Smooth muscle cell of the brain vasculature (primary cell): ENCODE results near the gene PDCD1.

Experiments used
- DNase-seq: peaks from one replicate; pipeline ENCODE4 v3.0.0-alpha.2; 2012; ENCODE audit warnings: low read depth, low spot score

Gene PDCD1

DNA sequence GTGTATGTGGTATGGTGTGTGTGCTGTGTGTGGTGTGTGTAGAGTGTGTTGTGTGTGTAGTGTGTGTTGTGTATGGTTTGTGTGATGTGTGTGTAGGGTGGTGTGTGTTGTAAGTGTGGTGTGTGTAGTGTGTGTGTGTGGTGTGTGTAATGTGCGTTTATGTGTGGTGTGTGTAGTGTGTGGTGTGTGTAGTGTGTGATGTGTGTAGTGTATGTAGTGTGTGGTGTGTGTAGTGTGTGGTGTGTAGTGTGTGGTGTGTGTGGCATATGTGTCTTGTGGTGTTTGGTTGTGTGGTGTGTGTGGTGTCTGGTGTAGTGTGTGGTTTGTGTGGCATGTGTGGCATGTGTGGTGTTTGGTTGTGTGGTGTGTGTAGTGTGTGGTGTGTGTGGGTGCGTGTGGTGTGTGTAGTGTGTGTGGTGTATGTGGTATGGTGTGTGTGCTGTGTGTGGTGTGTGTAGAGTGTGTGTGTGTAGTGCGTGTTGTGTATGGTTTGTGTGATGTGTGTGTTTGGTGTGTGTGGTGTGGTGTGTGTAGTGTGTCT, 6.8 kb upstream of the PDCD1 start:
- DNase-seq = no peak

DNA sequence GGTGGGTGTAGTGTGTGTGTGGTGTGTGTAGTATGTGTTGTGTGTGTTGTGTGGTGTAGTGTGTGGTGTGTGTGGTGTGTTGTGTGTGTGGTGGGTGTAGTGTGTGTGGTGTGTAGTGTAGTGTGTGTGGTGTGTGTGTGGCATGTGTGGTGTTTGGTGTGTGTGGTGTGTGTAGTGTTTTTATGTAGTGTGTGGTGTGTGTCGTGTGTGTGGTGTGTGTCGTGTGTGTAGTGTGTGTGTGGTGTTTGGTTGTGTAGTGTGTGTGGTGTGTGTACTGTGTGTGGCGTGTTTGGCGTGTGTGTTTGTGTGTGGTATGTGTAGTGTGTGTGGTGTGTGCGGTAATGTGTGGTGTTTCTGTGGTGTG, 6.1 kb upstream of the PDCD1 start:
- DNase-seq = no peak

DNA sequence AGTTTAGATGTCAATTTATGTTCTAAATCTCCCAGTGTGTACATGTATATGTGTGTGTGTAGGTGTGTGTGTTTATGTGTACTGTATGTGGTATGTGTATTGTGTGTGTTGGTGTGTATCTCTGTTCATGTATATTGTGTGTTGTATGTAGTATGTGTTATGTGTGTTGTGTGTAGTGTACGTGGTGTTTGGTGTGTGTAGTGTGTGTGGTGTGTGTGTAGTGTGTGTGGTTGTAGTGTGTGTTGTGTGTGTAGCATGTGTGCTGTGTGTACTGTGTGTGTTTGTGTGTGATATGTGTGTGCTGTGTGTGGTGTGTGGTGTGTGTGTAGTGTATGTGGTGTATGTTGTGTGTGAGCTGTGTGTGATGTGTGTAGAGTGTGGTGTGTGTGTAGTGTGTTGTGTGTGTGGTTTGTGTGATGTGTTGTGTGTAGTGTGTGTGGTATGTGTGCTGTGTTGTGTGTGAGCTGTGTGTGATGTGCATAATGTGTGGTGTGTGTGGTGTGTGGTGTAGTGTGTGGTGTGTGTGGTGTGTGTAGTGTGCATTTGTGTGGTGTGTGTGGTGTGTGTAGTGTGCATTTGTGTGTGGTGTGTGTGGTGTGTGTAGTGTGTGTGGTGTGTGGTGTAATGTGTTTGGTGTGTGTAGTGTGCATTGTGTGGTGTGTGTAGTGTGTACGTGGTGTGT, 5.6 kb upstream of the PDCD1 start:
- no peak for DNase-seq

DNA sequence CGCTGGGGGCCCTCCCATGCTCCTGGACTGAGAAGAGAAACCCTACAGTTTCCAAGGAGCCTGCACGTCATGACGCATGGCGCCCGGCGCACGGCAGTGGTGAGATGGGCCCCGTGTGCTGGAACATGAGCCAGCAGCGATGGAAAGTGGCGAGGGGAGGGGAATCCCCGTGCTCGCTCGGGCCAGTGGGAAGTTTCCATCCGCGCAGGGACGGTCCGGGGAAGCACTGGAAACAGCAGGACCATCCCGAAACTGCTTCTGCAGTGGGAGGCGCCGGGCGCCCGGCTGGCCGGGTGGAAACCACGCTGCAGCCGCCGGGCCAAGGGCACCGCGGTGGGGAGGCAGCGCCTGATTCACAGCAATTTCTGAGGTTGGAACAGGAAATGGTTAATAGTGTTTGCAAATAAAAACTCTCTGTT, 4.9 kb upstream of the PDCD1 start:
- DNase-seq = no peak

DNA sequence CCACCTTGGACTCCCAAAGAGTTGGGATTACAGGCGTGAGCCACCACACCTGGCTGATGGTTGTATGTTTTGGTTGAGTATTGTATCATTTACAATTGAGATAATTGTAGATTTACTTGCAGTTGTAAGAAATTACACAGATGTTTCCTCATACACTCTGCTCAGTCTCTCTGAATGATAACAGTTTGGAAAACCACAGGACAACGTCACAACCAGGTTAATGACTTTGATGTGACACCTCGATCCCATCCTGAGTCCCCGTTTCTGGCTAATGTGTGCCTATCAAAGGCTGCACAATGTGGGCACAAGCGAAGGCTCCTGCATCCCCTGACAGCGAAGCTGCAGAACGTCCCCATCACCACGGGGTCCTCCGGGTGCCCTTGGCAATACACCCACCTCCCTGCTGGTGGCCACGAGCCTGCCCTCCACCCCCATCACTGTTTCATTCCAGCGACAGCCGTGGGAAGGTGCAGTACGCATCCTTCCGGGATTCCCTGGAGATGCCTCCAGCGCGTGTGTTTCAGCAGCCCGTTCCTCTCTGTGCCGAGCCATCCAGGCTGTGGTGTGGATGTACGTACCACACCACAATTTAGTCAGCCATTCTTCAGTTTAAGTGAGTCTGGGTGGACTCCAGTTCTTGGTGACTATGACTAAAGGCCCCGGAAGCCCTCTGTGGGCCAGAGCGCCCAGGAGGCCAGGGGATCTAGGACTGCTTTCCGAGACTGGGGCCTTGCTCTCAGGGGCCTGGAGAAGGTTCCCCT, 4.3 kb upstream of the PDCD1 start:
- DNase-seq = no peak

DNA sequence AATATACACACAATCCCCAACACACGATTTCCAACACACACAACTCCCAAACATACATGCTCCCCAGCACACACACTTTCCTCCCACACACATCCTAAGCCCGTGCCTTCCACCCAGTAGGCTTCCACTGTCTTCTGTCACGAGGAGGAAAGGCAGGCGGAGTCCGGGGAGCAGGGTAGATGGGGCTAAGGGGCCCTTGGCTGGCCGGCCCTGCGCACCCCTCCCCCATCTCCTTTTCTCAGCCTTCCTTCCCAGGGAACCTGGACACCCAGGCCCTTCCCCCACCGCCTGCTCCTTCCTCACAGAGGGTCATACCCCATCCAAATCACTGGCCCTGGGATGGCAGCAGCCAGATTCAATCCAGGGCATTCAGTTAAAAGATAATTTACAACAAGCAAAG, 3.4 kb upstream of the PDCD1 start:
- DNase-seq = no peak

DNA sequence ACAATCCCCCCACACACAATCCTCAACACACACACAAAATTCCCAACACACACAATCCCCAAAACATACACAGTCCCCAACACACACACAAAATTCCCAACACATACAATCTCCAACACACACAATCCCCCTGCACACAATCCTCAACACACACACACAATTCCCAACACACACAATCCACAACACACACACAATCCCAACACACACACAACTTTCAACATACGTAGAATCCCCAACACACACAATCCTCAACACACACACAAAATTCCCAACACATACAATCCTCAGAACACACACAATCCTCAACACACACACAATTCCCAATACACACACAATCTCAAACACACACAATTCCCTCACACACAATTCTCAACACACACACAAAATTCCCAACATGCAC, 2.6 kb upstream of the PDCD1 start:
- no peak for DNase-seq

DNA sequence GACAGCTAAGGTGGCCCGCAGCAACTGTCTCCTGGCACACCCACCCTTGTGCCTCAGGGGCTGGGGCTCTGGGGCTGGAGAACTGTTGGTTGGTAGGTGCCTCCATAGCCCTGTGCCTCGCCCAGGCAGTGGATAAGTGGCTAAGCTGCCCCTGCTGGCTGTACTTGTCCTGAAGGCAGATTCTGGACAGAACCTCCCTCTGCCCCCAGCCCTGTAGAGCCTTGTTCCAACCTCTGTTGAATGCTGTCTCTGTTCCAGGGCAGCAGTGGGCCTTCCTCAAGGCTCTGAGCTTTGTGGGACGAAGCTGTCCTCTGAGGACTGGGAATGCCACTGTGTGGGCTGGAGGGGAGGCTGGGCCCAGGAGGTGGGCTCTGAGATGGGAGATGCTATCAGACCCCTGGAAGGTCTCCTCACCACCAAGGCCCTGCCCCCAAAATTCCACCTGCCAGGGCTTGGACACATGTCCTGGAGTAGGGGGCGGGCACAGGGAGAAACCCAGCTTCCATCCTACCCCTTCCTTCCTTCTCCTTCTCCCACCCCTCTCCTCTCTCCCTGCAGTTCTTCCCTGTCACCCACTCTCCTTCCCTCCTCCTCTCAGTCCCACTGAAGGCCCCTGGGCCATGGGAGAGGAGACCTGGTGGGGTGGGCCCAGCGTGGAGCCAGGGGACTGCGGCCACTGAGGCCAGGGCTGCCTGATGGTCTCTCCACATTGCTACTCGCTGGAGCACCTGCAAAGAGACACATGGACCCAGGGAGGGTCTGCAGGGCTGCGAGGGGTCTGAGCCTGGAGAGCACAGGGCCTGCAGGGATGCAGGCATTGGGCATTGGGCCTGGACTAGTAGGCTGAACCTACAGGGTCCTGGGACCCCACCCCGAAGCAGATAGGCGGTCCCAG, 1.7 kb upstream of the PDCD1 start:
- no peak for DNase-seq

DNA sequence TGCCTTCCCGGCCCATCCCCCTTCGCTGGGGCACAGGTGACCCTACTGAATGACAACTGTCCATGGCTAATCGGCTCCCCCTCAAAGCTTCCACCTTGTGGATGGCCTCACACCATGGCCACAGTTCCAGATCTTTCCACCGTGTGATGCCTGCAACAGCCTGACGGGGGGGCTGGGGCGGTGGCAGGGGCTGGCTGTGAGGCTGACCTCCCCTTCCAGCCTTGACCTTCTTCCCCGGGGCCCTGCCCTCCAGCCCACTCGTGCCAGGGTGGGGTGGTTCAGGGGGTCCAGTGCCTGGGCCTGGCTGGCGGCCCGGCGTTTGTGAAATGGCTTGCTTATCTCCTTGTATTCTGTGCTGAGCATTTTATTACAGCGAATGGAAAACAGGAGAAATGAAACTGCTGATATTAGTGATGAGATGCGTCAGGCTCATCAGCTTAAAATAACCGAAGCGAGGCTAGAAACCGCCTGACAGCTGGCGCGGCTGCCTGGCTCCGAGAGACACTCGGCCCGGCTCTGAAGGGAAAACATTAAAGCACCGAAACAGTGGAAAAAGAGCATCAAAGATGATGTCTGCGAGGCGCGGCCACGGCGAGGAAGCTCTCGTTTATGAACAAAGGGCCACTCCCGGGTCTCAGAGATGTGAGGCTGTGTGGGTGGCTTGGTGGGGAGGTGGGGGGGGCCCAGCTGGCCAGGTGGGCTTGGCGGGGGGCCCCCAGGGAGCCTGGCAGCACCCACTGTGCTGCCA, 916 bp upstream of the PDCD1 start:
- DNase-seq = no peak

DNA sequence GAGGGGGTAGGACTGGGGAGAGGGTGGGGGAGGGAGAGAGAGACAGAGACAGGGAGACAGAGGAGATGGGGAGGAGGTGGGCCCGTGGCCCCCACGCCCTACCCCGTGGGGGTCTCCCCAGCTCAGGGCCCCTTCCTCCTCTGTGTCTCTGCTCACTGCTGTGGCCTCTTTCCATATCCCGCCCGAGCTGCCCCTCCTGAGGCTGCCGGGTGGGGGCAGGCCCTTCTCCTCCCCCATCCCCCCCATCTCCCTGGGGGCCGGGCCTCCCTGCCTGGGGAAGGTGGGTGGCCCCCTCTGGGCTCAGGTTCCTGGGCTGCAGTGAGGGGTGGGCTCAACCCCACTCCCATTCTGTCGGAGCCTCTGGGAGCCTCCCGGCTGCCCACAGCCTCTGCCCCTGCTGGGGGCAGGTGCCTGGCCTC, 332 bp upstream of the PDCD1 start:
- DNase-seq = no peak

DNA sequence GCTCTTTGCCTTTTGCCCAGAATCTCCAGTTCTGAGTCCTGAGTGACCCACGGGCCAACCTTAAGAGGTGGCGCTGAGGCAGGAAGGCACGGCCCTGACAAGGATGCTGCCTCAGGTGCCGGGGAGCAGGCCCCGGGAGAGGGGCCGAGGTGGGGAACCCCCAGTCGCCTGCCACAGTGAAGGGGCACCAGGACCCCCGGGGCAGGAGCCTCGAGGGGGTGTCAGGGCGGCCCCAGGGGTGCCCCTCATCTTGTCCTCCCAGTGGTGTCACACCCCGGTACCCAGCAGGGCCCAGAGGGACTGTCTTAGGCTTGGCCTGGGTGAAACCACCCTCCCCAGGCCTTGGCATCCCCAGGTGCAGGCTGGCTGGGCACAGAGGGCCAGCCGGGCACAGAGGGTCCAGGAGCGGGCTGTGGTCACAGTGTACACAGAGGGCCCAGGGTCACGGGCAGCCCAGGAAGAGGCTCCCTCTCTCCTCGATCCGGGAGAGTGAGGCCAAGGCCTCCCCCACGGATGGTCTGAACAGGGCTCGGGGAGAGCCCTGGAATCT, 1.0 kb downstream of the PDCD1 start:
- DNase-seq = no peak

DNA sequence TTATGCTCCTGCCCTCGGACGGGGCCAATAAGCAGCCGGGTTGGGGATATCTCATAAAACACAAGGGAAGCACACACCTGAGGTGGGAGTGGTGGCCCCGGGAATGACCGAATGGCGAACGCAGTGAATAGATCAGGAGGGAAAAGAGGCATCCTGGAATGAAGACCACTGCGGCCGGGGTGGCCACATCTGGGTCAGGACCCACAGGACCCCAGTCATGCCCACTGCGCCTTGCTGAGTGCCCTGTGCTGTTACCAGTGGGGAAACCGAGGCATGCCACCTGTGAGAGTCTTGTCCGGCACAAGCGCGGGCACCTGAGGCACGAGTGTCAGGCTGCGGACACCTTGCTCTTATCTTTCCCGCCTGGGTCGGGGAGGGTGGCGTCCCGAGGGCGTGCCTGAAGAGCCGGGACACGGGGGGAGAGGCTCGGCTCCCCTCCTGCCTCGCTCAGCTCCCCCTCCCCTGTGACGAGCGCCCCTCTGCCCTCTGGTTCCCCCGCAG, 1.6 kb downstream of the PDCD1 start:
- DNase-seq = no peak

DNA sequence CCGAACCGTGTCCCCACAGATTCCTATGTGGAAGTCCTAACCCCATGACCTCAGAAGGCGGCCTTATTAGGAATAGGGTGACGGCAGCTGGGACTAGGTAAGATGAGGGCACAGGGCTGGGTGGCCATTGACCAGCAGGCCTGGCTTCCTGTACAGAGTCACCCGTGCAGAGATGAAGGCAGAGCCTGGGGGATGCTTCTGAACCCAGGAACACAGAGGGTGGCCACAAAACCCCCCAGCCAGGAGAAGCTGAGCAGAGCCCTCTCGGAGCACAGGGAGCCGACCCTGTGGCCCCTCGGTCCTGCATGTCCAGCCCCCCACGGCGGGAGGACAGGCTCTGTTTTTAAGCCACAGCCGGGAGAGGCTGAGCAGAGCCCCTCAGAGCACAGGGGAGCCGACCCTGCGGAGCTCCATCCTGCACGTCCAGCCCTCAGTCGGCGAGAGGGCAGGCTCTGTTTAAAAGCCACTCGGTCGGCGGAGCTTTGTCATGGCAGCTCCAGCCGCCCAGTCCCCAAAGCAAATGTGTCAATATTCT, 2.7 kb downstream of the PDCD1 start:
- DNase-seq = no peak

DNA sequence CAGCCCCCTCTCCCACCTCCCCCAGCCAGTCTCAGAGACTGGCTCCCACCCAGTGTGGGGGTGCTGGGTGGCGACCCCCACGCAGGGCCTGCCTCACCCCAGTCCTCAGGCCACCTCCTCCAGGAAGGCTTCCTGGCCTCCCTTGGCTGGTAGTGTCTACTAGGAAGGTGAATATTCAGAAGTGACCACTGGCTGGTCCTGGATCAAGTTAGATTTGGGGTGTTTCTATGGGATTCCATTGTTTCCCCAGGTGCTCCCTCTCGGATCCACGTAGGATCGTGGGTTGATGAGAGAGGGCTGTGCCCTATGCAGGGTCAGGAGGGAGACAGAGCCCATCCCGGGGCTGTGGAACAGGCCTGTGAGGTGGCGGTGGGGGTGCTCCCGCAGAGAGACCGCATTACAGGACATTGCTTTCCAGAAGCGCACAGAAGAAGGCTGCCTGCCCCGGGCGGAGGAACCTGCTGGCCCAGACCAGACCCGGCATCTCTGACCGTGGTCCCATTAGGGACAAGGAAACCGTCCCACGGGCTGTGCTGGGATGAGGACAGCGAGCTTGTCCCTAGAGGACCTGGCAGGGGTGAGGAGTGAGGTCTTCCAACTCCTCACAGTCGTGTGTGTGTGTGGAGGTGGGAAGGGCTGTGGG, 3.3 kb downstream of the PDCD1 start:
- no peak for DNase-seq

DNA sequence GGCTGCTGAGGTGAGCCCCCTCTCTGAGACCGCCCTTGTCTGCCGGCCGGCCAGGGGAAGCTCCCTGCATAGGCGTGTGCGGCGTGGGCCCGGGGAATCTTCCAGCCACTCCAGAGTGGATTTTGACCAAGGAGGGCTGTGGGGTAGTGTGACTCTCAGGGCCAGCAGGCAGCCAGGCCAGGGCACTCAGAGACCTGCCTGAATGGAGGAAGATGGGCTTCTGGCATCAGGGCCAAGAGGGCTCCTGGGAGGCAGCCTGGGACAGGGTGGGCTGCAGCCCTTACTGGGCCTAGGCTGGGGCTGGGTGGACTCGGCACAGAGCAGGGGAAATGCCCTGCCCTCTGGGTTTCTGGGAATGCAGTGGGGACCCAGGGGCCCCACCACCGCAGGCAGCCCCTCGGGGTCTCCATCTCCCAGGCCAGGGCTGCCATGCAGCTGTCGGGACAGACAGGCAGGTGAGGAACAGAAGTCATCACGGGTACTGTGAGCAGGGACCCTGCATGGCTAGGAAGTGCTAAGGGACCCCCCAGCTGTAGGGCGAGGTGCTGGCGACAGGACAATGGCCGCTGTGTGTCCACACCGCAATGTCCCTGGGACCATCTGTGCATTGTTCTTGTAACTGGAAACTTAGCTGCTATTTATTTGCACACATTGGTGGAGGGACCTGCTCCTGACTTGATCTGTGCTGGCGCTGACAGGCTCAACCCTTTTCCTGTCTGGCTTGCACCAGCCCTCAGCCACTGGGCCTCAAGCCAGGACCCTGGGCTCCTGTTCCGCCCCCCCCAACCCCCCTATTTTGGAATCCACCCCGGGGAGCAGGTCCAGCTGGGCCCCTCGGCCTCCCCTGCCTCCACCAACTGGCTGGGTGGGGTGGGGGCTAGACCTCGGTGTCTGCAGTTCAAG, 4.1 kb downstream of the PDCD1 start:
- DNase-seq = no peak

DNA sequence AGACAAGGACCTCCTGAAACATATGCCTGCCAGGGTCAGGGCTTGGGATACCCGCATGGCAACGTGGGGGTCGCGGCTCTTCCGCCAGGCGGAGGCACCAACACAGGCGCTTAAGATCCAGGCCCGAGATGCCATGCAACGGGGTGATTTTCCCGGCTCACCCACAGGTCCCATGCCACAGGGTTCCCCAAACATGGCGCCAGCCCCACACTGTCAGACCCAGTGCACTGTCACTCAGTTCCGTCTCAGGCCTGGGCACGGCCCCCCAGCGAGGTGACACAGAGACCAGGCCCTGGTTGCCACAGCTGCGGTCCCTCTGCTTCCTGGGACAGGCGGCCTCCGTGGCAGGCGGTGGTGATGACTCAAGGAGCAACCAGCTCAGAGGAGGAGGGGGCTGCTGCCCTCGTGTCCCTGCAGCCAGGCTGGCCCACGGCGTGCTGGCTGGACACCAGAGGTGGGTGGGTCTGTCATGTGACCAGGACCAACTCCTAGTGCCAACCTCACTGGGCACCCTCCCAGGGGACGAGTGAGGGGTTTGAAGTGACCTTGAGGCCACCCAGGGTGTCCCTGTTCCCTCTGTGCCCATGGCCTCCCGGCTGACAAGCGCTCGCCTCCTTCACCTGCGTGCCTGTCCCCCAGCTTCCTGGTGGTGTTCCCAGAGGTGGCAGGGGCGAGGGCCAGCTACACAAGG, 4.9 kb downstream of the PDCD1 start:
- DNase-seq = no peak

DNA sequence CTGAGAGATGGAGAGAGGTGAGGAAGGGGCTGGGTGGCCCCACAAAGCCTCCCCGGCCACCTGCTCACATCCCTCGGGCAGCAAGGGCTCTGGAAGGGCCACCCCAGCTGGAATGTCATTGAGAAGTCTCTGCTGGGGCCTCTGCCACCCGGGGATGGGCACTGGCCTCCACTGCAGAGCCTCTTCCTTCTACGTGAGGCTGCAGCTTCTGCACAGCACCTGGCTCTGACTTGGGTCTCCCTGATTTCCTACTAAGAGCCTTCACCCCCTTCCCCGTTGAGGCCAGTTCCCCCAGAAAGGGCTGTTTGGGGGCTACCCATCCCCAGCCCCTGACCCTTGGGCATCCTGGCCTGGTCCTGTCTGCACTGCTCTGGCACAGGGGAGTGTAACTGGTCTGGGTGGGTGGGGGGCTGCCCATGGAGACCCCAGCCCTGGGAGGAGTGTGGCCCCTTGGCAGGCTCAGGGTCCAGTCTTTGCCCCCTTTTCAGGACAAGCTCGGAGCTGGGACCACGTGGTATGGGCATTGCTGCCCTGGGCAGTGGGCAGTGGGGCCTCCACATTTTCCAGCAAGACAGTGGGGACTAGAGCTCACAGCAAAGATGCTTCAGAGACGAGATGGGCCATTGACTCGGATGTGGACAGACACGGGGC, 5.6 kb downstream of the PDCD1 start:
- no peak for DNase-seq
